WI38 (cell line): ENCODE results near the gene NOX1.

Experiments used
- H3K4me3 ChIP-seq: 2 replicates; pipeline ENCODE4 v1.5.1; 2011; ENCODE audit warnings: low read depth, mild to moderate bottlenecking, control low read depth, low read length
- TF ChIP-seq, protein P1 (sequence below): IDR thresholded peaks from 2 replicates; pipeline ENCODE4 v1.5.1; 2012; ENCODE audit warnings: low read depth, mild to moderate bottlenecking, control low read depth, low read length

Gene NOX1

DNA sequence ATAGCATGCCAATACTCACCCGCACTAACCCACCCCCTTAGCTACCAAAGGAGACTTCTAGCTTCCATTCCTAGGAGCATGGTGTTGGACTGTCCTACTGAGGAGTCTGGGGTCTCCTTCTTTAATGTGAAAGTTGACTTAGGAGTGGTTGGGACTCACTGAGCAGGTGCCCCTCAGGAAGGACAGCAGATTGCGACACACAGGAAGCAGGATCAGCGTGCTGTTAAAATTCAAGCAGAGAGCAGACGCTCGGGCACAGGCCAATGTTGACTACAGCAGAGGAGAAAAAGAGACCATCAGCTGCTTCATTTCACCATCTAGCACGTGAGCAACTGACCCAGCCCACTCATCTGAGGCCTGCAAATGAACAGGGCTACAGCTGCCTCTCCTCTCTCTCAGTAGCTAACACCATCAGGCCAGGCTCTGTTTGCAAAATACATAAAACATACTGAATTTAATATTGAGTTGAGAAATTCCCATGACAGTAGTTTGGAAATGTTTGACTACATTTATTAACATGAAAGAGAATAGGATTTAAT, 10.8 kb downstream of the NOX1 start:
- no peak overlapping the region for H3K4me3 ChIP-seq
- TF ChIP-seq, protein P1, sequence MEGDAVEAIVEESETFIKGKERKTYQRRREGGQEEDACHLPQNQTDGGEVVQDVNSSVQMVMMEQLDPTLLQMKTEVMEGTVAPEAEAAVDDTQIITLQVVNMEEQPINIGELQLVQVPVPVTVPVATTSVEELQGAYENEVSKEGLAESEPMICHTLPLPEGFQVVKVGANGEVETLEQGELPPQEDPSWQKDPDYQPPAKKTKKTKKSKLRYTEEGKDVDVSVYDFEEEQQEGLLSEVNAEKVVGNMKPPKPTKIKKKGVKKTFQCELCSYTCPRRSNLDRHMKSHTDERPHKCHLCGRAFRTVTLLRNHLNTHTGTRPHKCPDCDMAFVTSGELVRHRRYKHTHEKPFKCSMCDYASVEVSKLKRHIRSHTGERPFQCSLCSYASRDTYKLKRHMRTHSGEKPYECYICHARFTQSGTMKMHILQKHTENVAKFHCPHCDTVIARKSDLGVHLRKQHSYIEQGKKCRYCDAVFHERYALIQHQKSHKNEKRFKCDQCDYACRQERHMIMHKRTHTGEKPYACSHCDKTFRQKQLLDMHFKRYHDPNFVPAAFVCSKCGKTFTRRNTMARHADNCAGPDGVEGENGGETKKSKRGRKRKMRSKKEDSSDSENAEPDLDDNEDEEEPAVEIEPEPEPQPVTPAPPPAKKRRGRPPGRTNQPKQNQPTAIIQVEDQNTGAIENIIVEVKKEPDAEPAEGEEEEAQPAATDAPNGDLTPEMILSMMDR: no peak

DNA sequence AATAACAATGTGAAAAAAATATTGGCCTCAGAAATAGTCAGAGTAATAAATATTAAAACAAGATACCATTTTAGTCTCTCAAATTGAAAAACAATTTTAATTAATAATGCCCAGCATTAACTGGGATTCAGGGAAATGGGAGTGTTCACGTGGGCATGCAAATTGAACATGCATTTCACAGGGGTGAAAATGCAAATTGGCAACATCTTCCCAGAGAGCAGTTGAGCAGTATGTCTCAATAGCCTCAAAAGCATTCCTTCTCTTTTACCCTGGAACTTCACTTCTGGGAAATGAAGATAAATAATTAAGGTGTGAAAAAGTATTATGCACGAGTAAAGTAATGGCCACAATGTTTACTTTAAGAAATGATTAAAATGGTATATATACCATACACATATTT, 21.3 kb downstream of the NOX1 start:
- TF ChIP-seq, protein P1: no peak
- H3K4me3 ChIP-seq: no peak overlapping the region

DNA sequence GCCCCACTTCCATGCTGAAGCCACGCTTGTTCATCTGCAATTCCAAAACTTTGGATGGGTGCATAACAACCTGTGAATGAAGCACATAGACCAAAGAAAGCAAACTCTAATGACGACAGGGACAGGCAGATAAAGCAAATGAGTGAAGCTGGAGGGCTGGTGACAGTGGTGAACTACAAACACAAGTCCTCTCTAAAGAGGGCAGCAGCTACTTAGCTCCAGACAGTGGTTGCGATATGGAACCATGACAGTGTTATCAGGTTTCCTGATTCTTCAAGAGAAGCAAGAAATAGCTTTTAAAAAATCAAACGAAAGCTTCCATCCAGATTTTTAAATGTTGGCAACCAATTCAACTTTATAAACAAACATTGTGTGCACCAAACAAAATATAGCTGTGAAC, 23.8 kb downstream of the NOX1 start:
- no peak overlapping the region for H3K4me3 ChIP-seq
- TF ChIP-seq, protein P1: no peak

DNA sequence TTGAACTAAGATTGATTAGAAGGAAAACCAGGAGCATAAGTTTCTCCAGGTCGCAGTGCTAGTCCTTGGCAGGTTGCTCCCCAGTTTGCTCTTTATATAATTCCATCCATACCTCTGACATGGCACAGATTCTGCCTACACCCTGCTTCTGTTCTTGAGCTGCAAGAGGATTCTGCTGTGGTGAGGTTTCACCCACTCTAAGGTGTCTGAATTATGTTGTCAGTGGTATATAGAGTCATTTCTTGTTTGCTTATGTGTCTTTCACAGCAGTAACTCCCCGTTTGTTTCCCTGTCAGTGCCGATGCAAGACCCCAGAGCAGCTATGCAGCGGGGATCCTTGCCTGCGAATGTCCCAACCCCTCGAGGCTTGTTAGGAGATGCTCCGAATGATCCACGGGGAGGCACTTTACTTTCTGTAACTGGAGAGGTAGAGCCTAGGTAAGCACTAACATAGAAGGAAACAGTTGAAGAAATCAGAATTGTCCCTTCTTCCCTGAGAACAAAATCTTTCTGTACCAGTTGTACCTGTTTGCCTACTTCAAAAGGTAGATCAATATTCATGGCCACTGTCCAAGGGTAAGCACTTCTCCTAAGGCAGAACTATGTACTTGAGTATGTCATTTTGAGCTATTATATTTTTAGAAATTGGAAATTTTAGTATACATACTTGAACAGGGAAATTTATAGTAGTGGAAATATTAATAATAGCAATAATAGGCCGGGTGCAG, 42.8 kb downstream of the NOX1 start:
- no peak overlapping the region for H3K4me3 ChIP-seq
- TF ChIP-seq, protein P1: no peak

DNA sequence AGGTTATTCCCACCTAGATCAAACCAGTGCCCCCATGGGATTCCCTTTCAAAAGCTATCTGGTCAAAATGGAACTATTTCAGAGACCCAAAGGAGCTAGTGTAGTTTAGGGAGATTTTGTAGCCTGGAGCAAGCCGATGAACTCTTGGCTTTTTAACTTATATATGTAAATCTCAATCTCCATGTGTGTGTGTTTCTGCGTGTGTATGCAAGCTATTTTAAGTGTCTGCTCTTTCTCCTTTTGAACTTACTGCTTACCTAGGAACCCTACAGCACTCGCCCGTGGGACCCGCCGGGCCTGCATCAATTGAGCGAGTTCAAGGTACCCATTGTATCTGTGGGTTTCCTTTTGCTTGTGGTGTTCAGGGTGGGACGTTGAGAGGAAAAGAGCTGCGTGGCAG, 43.6 kb downstream of the NOX1 start:
- TF ChIP-seq, protein P1: no peak
- no peak overlapping the region for H3K4me3 ChIP-seq

DNA sequence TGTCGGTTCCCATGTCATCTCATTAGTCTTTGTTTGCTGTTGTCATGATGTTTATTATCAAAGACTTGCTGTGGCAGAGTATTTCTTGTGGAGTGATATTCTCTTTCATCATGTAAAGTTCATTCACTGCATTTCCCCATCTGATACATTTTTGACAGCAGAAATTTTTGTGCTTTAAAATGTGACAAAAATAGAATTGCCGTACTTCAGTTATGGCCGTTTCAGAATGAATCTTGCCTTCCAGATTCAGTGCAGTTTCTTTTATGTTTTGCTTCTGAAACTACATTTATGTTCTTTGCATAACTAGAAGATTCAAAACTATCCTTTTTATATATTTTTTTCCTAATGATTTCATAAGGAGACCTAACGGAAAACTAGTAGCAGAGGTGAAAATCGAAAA, 44.0 kb downstream of the NOX1 start:
- H3K4me3 ChIP-seq: no peak overlapping the region
- TF ChIP-seq, protein P1: no peak

DNA sequence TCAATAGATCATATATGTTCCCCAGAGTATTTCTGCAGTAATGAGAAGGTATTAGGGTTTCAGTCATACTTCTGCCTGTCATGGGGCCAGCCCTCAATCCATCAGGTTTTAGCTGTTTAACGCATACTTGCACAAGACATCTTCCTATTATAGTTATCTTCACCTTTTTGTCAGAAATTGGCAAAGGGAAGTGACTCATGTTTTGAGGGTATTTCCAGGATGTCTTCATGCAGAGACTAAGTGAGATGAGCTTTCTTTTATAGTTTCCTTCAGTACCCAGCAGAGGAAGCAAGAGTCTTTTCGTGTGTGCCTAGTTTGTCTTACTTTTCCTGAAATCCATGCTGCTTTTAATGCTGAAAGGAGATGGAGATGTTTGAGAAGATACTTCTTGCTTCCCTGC, 44.4 kb downstream of the NOX1 start:
- TF ChIP-seq, protein P1: no peak
- H3K4me3 ChIP-seq: no peak overlapping the region
